GM12878 (cell line): ENCODE measurements around the gene CFAP299. TPM values are rescaled to one million over a fixed set of nuclear protein-coding genes. Genes with fewer than 3 reads are reported as not detected.
A peak's percentile ranks its signal among the peaks of the same experiment; 100 is the strongest.

Experiments
- ATAC-seq: fragments of 200-7000 bp; cut with Tn5 transposase; 3 replicates; pipeline ENCODE4 v1.9.1; 2020; ENCODE audit warnings: mild to moderate bottlenecking, moderate library complexity
- BruUV-seq: library from RNA; stranded (reverse); fragments of 400-500 nt; replicated peaks from 2 replicates; lab custom pipeline; 2021; lab: Mats Ljungman, UMichigan
- CTCF ChIA-PET: fragments of 300-600 bp; sonication (Branson Sonifier 250); formaldehyde crosslinking; extraction: SDS; loops from one replicate; lab custom pipeline; 2021; ENCODE audit warnings: inconsistent platforms; lab: Yijun Ruan, JAX
- POLR2A ChIA-PET: fragments of 350-600 bp; formaldehyde crosslinking; extraction: SDS; loops from one replicate; lab custom pipeline; 2021; ENCODE audit warnings: inconsistent platforms; lab: Charles Lee
- RAD21 ChIA-PET: fragments of 300-600 bp; sonication (Branson Sonifier 250); formaldehyde crosslinking; loops from one replicate; lab custom pipeline; 2023; ENCODE audit warnings: antibody characterized with exemption; ENCODE audit not compliant: unreplicated experiment; lab: Charles Lee
- SMC1A ChIA-PET: fragments of 300-600 bp; sonication (Branson Sonifier 250); formaldehyde crosslinking; loops from one replicate; lab custom pipeline; 2023; ENCODE audit not compliant: unreplicated experiment, uncharacterized antibody; lab: Charles Lee
- DNase-seq: peaks from one replicate; pipeline ENCODE4 v3.0.0-alpha.2; 2011; ENCODE audit warnings: low read depth, low spot score
- FAIRE-seq: peaks from 3 replicates; lab custom pipeline; 2011; peaks lifted over from hg19 to GRCh38; lab: Jason Lieb, UNC
- H2AFZ ChIP-seq: 2 replicates; pipeline ENCODE4 v1.6.0; 2011; ENCODE audit warnings: low read depth, low read length, control low read depth; ENCODE audit not compliant: control insufficient read depth
- H3K27ac ChIP-seq: 2 replicates; pipeline ENCODE4 v1.5.1; 2011; ENCODE audit warnings: control low read depth; ENCODE audit not compliant: control insufficient read depth, insufficient read depth
- H3K27me3 ChIP-seq, 2 experiments: replicated peaks in 1 of 2; 2 replicates each; pipeline versions ENCODE4 v1.6.0 to v1.6.1; 2011; ENCODE audit warnings: low read length in 1 of 2; ENCODE audit not compliant: control insufficient read depth in 2 of 2, insufficient read depth in 2 of 2
- H3K36me3 ChIP-seq, 2 experiments: 2 replicates each; pipeline ENCODE4 v1.5.1; 2011; ENCODE audit warnings: low read length in 1 of 2; ENCODE audit not compliant: control insufficient read depth in 2 of 2, insufficient read depth in 2 of 2
- H3K4me1 ChIP-seq: 2 replicates; pipeline ENCODE4 v1.6.1; 2011; ENCODE audit warnings: mild to moderate bottlenecking, low read length, moderate library complexity, mixed read lengths; ENCODE audit not compliant: control insufficient read depth, insufficient read depth
- H3K4me2 ChIP-seq: 2 replicates; pipeline ENCODE4 v1.6.0; 2011; ENCODE audit warnings: control low read depth; ENCODE audit not compliant: control insufficient read depth, insufficient read depth
- H3K4me3 ChIP-seq: fragments of 200-600 bp; sonication (generic); 2 replicates; pipeline ENCODE4 v1.5.1; 2016
- H3K79me2 ChIP-seq: 2 replicates; pipeline ENCODE4 v1.6.0; 2011; ENCODE audit warnings: low read length; ENCODE audit not compliant: control insufficient read depth, insufficient read depth
- H3K9ac ChIP-seq: 2 replicates; pipeline ENCODE4 v1.8.0; 2011; ENCODE audit warnings: low read length, control low read depth, mixed read lengths; ENCODE audit not compliant: control insufficient read depth, insufficient read depth
- H3K9me3 ChIP-seq: replicated peaks from 3 replicates; pipeline ENCODE4 v1.5.1; 2011; ENCODE audit warnings: mild to moderate bottlenecking, low read length; ENCODE audit not compliant: control insufficient read depth, insufficient read depth
- H4K20me1 ChIP-seq: 2 replicates; pipeline ENCODE4 v1.6.0; 2011; ENCODE audit not compliant: control insufficient read depth, insufficient read depth
- BCL11A ChIP-seq: IDR thresholded peaks from 2 replicates; pipeline ENCODE4 v1.6.1; 2011; ENCODE audit warnings: low read depth, low read length
- NKRF ChIP-seq: fragments of 450-650 bp; conservative IDR thresholded peaks from 2 replicates; pipeline ENCODE4 v1.6.1; 2017; ENCODE audit warnings: mild to moderate bottlenecking, moderate library complexity
- SPI1 ChIP-seq: IDR thresholded peaks from 2 replicates; pipeline ENCODE4 v1.6.1; 2011; ENCODE audit warnings: low read depth, mild to moderate bottlenecking, low read length, moderate library complexity, borderline replicate concordance; ENCODE audit not compliant: insufficient read depth
- ZNF687 ChIP-seq: fragments of 450-650 bp; IDR thresholded peaks from 2 replicates; pipeline ENCODE4 v1.6.1; 2017; ENCODE audit warnings: mild to moderate bottlenecking, moderate library complexity
- WGBS: methylation state at CpG from one replicate; pipeline ENCODE4 v1.1.6; 2016; ENCODE audit warnings: low lambda C conversion rate; ENCODE audit not compliant: insufficient replicate concordance, insufficient coverage; ENCODE audit errors: missing lambda C conversion rate; 5-methylcytosine and 5-hydroxymethylcytosine counted together
- in situ Hi-C: fragments of 300-500 bp; cut with MboI; formaldehyde crosslinking; loops from 9 replicates; pipeline ENCODE4 v1.14.3; 2018; ENCODE audit warnings: mixed read lengths
- intact Hi-C: fragments of 100-400 bp; cut with micrococcal nuclease; formaldehyde crosslinking; loops from one replicate; pipeline ENCODE4 v1.14.2; 2022; ENCODE audit not compliant: unreplicated experiment
- polyA plus RNA-seq, 11 experiments: library from polyadenylated mRNA; depleted of rRNA in 4 of 11; unstranded in 6 of 11; stranded (reverse) in 5 of 11; fragments of >200 nt; fragmentation: Nextera tagmentation in 4 of 11; fragmentation: Illumina TruSeq in 1 of 11; extraction: Ambion mirVana in 4 of 11; extraction: Trizol in 1 of 11; gene quantifications; 1 replicate in 1 of 11; 2 replicates in 10 of 11; pipeline versions ENCODE4 v1.2.1 to v1.2.3, GENCODE V29; 2011 to 2016; ENCODE audit warnings: inconsistent platforms in 2 of 11, missing spikeins in 2 of 11, low read depth in 1 of 11
- total RNA-seq, 4 experiments: library from RNA; depleted of rRNA in 3 of 4; stranded (reverse); fragments of >200 nt in 3 of 4; fragmentation: Illumina TruSeq in 1 of 4; extraction: Trizol in 1 of 4; gene quantifications; 2 replicates each; pipeline versions ENCODE4 v1.2.1 to v1.2.3, GENCODE V29; 2013 to 2021

Gene CFAP299
- total and polyA plus RNA-seq, 10 of the 15 experiments (the other 5 are each of a cell fraction or from before 2014, with no cell fraction given): 0.06 to 0.34 TPM; not detected in 8

- H3K36me3 ChIP-seq: no peaks in the 10 kb centered on the region
- H3K4me1 ChIP-seq: no peaks in the 10 kb centered on the region
- H4K20me1 ChIP-seq: no peaks in the 10 kb centered on the region
- ChIA-PET RAD21 (no interaction called here), SMC1A (no interaction called here), POLR2A (no interaction called here), CTCF (no interaction called here)
- DNase-seq (no peak), FAIRE-seq (no peak), ATAC-seq (no peak)
- no peaks in the 10 kb centered on the region for H3K79me2 ChIP-seq
- in situ Hi-C loops (no loop called here), intact Hi-C loops (no loop called here)
- no peaks in the 10 kb centered on the region; a peak in 1 of 4 replicates for H3K27me3 ChIP-seq
- H3K4me2 ChIP-seq: no peak overlapping the region
- no peak overlapping the region for H3K27ac ChIP-seq
- H2AFZ ChIP-seq: no peak overlapping the region
- no peaks in the 10 kb centered on the region for H3K9me3 ChIP-seq
- no peak overlapping the region for H3K9ac ChIP-seq
- H3K4me3 ChIP-seq: no peak overlapping the region
- 15% methylated on average over 5 of the region's 5 CpGs for WGBS
- no TSS peak for BruUV-seq
- TF ChIP-seq BCL11A: no peak
Measured at GRCh38 chr4:80431203-80431965, 95.9 kb downstream of the CFAP299 start.

GRCh38 chr4:80434238-80434637 is 98.7 kb downstream of the CFAP299 start:
- Histone ChIP-seq H3K27me3 (no peaks in the 10 kb centered on the region), H3K79me2 (no peaks in the 10 kb centered on the region), H3K27ac (no peak overlapping the region), H3K9me3 (no peaks in the 10 kb centered on the region; the same call in 2 of the 3 replicates), H3K4me3 (no peak overlapping the region), H3K36me3 (no peaks in the 10 kb centered on the region), H3K4me2 (no peak overlapping the region), H4K20me1 (no peaks in the 10 kb centered on the region), H3K9ac (no peak overlapping the region)
- DNase-seq: no peak
- BruUV-seq: no TSS peak
- no peak; the same call in 2 of the 3 replicates for ATAC-seq
- intact Hi-C loops: no loop called here
- ChIA-PET RAD21 (no interaction called here), CTCF (no interaction called here)
- WGBS: 45% methylated on average over 1 of the region's 1 CpG
- TF ChIP-seq NKRF (no peak), SPI1 (0 out of 2 replicates have a peak, but pooled peaks have one; percentile 16), ZNF687 (no peak)
- TF ChIP-seq, all 136 proteins: peak for 1
- no peak overlapping the region for H2AFZ ChIP-seq
- H3K4me1 ChIP-seq: no peaks in the 10 kb centered on the region
- no peak for FAIRE-seq
- in situ Hi-C loops: no loop called here
- SMC1A ChIA-PET: interaction anchor here (0.7 to 1.4 kb wide), 2 partner anchors 19 to 578 kb away, joined by 3 to 4 read pairs; no protein-coding TSS in a partner anchor
- POLR2A ChIA-PET: no interaction called here
